ENCODE results near the gene MARCKS. TPM values are rescaled to one million over a fixed set of nuclear protein-coding genes. Genes with fewer than 3 reads are reported as not detected.

Gene MARCKS
- total RNA-seq, 2 donors from 2014 or later, result 77.2 to 83.8 TPM

- H3K9me3 ChIP-seq (ENCODE audit: control insufficient read depth, low read length), result no peaks in the 10 kb centered on the region
- no peaks in the 10 kb centered on the region for H3K36me3 Mint-ChIP-seq (ENCODE audit: low read depth)
- no peak overlapping the region for H3K4me3 ChIP-seq (ENCODE audit: low read length)
- no peaks in the 10 kb centered on the region for H3K4me1 ChIP-seq (ENCODE audit: control insufficient read depth, insufficient read depth, low read length)
- peaks cover 27% of the 10 kb centered on the region for H3K27me3 ChIP-seq (ENCODE audit: control insufficient read depth, insufficient read depth, low read length, poor library complexity, severe bottlenecking)
- no peaks in the 10 kb centered on the region for H3K9me3 Mint-ChIP-seq
- no peak overlapping the region for H3K27ac Mint-ChIP-seq
- H3K4me3 Mint-ChIP-seq, result no peak overlapping the region
- no peaks in the 10 kb centered on the region for H3K36me3 ChIP-seq (ENCODE audit: control insufficient read depth, insufficient read depth, low read length)
- H3K27me3 Mint-ChIP-seq (ENCODE audit: insufficient read depth), result peaks cover 37% of the 10 kb centered on the region
- TF ChIP-seq, protein P1, sequence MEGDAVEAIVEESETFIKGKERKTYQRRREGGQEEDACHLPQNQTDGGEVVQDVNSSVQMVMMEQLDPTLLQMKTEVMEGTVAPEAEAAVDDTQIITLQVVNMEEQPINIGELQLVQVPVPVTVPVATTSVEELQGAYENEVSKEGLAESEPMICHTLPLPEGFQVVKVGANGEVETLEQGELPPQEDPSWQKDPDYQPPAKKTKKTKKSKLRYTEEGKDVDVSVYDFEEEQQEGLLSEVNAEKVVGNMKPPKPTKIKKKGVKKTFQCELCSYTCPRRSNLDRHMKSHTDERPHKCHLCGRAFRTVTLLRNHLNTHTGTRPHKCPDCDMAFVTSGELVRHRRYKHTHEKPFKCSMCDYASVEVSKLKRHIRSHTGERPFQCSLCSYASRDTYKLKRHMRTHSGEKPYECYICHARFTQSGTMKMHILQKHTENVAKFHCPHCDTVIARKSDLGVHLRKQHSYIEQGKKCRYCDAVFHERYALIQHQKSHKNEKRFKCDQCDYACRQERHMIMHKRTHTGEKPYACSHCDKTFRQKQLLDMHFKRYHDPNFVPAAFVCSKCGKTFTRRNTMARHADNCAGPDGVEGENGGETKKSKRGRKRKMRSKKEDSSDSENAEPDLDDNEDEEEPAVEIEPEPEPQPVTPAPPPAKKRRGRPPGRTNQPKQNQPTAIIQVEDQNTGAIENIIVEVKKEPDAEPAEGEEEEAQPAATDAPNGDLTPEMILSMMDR (conservative IDR thresholded peaks at IDR 0.05), result no peak
- no peak overlapping the region for H3K27ac ChIP-seq (ENCODE audit: low read depth, low read length)
- DNase-seq, result no peak
- WGBS, 2 experiments (ENCODE audit: insufficient coverage in 1 of 2, insufficient read length in 1 of 2), result 83 to 100% methylated on average over 1 of the region's 1 CpG
- H3K4me1 Mint-ChIP-seq, result peaks cover 4% of the 10 kb centered on the region
- H3K9ac ChIP-seq (ENCODE audit: extremely low read depth, low read length, poor library complexity, severe bottlenecking), result no peak overlapping the region
Measured at GRCh38 chr6:113848811-113849210, 8.3 kb upstream of the MARCKS start.

DNA sequence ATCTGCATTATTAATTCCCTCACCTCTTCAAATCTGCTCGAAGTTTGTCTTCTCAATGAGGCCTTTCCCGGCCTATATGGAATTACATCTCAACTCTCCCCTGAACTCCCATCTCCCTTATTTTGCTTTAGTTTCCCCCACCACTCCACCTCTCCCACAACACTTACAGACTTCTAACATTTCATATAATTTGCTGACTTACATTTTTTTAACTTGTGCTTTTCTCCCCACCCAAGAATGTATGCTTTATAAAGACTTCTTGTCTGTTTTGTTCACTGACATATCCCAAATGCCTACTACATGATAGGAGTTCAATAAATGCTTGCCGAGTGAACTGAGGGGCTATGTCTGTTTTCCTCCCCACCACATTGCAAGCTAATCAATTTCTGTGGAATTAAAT is 3.9 kb upstream of the MARCKS start:
- H3K4me1 Mint-ChIP-seq, result no peaks in the 10 kb centered on the region
- Histone ChIP-seq H3K4me3 (ENCODE audit: low read length) (no peak overlapping the region), H3K9ac (ENCODE audit: extremely low read depth, low read length, poor library complexity, severe bottlenecking) (no peak overlapping the region), H3K36me3 (ENCODE audit: control insufficient read depth, insufficient read depth, low read length) (no peaks in the 10 kb centered on the region), H3K4me1 (ENCODE audit: control insufficient read depth, insufficient read depth, low read length) (no peaks in the 10 kb centered on the region), H3K27ac (ENCODE audit: low read depth, low read length) (no peak overlapping the region), H3K27me3 (ENCODE audit: control insufficient read depth, insufficient read depth, low read length, poor library complexity, severe bottlenecking) (peaks cover 49% of the 10 kb centered on the region), H3K9me3 (ENCODE audit: control insufficient read depth, low read length) (no peaks in the 10 kb centered on the region)
- H3K27ac Mint-ChIP-seq, result no peak overlapping the region
- 91 to 100% methylated on average over 2 to 3 of the region's 3 CpGs for WGBS, 2 experiments (ENCODE audit: insufficient coverage in 1 of 2, insufficient read length in 1 of 2)
- no peak overlapping the region for H3K4me3 Mint-ChIP-seq
- TF ChIP-seq, protein P1 (conservative IDR thresholded peaks at IDR 0.05), result no peak
- H3K9me3 Mint-ChIP-seq, result no peaks in the 10 kb centered on the region
- no peaks in the 10 kb centered on the region for H3K36me3 Mint-ChIP-seq (ENCODE audit: low read depth)
- peaks cover 44% of the 10 kb centered on the region for H3K27me3 Mint-ChIP-seq (ENCODE audit: insufficient read depth)
- no peak for DNase-seq

- H3K27me3 Mint-ChIP-seq (ENCODE audit: insufficient read depth), result peaks cover 43% of the 10 kb centered on the region
- Histone ChIP-seq H3K9ac (ENCODE audit: extremely low read depth, low read length, poor library complexity, severe bottlenecking) (peak overlapping the region; percentile 99), H3K9me3 (ENCODE audit: control insufficient read depth, low read length) (no peaks in the 10 kb centered on the region), H3K36me3 (ENCODE audit: control insufficient read depth, insufficient read depth, low read length) (no peaks in the 10 kb centered on the region), H3K4me1 (ENCODE audit: control insufficient read depth, insufficient read depth, low read length) (no peaks in the 10 kb centered on the region), H3K4me3 (ENCODE audit: low read length) (peak overlapping the region; percentile 99), H3K27me3 (ENCODE audit: control insufficient read depth, insufficient read depth, low read length, poor library complexity, severe bottlenecking) (peaks cover 49% of the 10 kb centered on the region), H3K27ac (ENCODE audit: low read depth, low read length) (peak overlapping the region; percentile 99)
- H3K9me3 Mint-ChIP-seq, result no peaks in the 10 kb centered on the region
- H3K4me3 Mint-ChIP-seq, result no peak overlapping the region
- 2 to 5% methylated on average over 11 to 53 of the region's 56 CpGs for WGBS, 2 experiments (ENCODE audit: insufficient coverage in 1 of 2, insufficient read length in 1 of 2)
- no peaks in the 10 kb centered on the region for H3K4me1 Mint-ChIP-seq
- TF ChIP-seq, protein P1 (conservative IDR thresholded peaks at IDR 0.05), result peak; percentile 53
- DNase-seq, result peak; percentile 92
- peak overlapping the region; percentile 9 for H3K27ac Mint-ChIP-seq
- no peaks in the 10 kb centered on the region for H3K36me3 Mint-ChIP-seq (ENCODE audit: low read depth)
Measured at GRCh38 chr6:113854531-113855499, 2.3 kb upstream of the MARCKS start.

Measured in endodermal cell (in vitro differentiated cells).